GM21576 (cell line): Measurements from ENCODE around the gene IL24.
"Not testable (repeated sequence)": the region's sequence is repeated elsewhere in the genome, so short reads cannot be mapped to it uniquely, and the experiment has no call there.

Experiments used
- ATAC-seq: cut with Tn5 transposase; IDR thresholded peaks from one replicate; pipeline ENCODE4 v1.9.1; 2021; ENCODE audit warnings: mild to moderate bottlenecking, moderate library complexity; ENCODE audit not compliant: unreplicated experiment

The IL24 gene

GRCh38 chr1:206897175-206897574, at the start of gene IL24:
Gene IL24, plus strand, starts transcription at chr1:206897443. Its CDS starts 390 bp downstream, at chr1:206897833.
- ATAC-seq: no peak

GRCh38 chr1:206847946-206848345, 49.3 kb upstream of the IL24 start:
- no peak for ATAC-seq

DNA sequence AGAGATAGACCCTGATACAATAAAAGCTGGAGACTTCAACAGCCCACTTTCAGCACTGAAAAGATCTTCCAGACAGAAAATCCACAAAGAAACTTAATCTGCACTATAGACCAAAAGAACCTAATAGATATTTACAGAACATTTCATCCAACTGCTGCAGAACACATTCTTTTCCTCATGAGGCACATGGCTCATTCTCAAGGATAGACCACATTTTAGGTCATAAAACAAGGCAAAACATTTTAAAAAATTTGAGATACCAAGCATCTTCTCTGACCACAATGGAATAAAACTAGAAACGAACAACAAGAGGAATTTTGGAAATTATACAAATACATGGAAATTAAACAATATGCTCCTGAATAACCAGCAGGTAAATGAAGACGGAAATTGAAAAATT, 46.8 kb upstream of the IL24 start:
- ATAC-seq: no peak

GRCh38 chr1:206851341-206852010, 45.8 kb upstream of the IL24 start:
- ATAC-seq: no peak

GRCh38 chr1:206852662-206853061, 44.6 kb upstream of the IL24 start:
- ATAC-seq: not testable (repeated sequence)

- ATAC-seq: not testable (repeated sequence)
These were observed 43.5 kb upstream of the IL24 start for GRCh38 chr1:206853696-206854095.

DNA sequence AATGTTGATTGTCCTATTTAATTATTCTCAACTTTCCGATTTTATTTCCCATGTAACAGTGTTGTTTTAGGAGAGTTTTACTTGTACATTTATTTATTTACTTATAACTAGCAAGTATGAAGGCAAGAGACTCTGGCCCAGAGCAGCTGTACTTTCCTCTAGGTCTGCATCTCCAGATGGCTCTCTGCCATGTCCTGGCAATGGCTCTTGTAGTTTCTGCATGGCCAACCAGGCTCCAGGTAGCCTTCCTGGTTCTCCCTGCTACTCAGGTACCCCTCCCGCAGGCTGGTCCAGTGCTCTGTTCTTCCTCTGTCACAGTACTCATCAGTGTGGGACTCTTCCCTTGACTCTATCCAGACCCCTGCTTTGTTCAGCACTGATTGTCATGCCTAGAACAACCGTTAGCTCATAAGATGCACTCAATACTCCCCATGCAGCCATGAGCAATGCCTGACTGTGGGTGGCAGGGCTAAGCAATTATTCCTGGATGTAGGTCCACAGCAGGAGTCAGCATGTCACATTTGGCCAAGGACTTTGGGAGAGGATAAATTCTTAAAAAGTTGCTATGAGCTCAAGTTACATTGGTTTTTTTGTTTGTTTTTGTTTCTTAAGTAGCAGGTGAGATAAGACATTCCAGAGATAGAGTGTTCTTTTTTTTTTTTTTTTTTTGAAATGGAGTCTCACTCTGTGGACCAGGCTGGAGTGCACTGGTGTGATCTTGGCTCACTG, 42.7 kb upstream of the IL24 start:
- no peak for ATAC-seq

- ATAC-seq: no peak
These were observed 41.4 kb upstream of the IL24 start for GRCh38 chr1:206855859-206856258.

DNA sequence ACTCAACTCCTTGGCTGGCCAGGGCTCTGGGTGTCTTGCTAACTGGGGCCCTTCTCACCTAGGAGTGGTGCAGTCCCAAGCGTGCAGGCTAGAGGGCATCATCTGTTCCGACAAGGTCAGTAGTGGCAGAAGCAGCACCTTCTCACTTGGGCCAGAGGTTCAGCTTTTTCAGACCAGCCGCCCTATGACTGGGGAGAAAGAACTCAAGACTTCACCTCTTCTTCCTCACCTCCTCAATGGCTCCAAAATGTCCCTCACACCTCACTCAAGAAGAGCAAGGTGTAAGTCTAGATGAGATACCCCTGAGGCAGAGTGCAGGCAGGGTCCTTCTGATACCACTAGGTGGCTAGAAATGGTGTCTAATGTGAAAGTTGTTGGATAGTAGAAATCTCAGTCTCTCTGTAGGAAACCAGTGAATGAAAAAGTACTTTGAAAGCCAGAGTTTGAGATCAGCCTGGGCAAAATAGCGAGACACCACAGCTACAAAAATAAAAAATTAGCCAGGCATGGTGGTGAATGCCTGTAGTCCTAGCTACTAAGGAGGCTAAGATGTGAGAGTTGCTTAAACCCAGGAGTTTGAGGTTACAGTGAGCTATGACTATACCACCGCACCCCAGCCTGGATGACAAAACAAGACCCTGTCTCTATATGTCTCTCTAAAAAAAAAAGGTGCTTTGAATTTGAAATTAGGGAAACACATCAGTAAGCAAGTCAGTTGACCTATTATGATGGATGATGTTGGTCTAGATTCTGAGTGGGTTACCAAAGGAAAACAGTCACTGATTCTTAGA, 40.4 kb upstream of the IL24 start:
- no peak for ATAC-seq

- no peak for ATAC-seq
These were observed 38.1 kb upstream of the IL24 start for GRCh38 chr1:206859082-206859521.

- no peak for ATAC-seq
These were observed 37.1 kb upstream of the IL24 start for GRCh38 chr1:206860165-206860564.

- no peak for ATAC-seq
These were observed 34.0 kb upstream of the IL24 start for GRCh38 chr1:206863266-206863665.

DNA sequence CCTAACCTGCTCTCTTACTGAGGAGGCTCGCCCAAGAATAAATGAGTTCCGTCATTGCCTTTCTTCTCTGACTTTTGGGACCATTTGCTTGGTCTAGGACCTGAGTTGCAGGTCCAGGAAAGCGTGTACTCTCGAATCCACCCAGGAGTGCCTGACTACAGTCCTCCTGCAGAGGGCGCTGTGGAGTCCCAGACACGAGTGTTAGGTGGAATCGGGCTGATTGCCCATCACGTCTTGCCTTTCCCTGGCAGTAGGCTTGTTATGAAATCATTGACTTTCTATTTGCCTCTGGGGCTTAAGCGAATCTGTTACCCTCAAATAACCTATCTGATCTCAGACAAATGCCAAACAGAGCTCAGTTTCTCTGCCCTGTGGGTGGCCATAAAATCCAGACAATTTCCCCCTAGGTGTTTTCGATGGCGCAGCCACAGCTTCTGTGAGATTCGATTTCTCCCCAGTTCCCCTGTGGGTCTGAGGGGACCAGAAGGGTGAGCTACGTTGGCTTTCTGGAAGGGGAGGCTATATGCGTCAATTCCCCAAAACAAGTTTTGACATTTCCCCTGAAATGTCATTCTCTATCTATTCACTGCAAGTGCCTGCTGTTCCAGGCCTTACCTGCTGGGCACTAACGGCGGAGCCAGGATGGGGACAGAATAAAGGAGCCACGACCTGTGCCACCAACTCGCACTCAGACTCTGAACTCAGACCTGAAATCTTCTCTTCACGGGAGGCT, 32.1 kb upstream of the IL24 start, which contains the start of gene IL20:
Gene IL20 (plus strand): TSS at position 685 of the 733 bp plus-strand sequence. CDS start 230 bp downstream, outside the sequence.
- ATAC-seq: no peak

DNA sequence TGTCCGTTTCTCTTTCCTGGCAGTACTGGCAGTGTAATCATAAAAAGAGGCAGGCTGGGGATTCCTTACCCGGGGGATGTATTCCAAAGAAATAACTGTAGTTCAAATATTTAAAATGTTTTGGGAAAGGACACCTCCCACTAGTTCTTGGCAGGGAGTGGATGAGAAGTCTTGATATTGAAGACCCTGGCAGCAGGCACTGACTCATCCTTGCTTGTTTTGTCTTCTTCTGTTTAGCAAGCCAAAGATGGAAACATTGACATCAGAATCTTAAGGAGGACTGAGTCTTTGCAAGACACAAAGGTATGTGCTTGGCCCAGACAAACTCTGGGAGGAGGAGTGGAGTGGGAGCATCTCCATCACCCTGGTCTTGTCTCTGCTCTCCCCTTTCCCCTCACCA, 31.2 kb upstream of the IL24 start:
- no peak for ATAC-seq

DNA sequence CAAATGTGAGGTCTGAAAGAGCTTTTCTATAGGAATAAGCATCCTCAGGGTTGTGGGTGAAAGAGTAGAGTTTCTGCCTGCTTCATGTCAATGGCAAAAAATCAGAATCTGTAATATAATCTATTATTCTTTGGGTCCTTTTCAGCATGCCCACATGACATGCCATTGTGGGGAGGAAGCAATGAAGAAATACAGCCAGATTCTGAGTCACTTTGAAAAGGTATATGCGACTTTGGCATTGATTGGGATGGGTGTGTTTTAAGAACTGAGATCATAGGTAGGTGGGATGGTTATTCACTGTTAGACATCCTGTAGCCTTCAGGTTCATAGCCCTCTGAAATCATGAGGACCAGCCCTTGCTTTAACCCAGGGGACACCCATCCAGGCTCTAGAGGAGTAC, 30.0 kb upstream of the IL24 start:
- no peak for ATAC-seq

DNA sequence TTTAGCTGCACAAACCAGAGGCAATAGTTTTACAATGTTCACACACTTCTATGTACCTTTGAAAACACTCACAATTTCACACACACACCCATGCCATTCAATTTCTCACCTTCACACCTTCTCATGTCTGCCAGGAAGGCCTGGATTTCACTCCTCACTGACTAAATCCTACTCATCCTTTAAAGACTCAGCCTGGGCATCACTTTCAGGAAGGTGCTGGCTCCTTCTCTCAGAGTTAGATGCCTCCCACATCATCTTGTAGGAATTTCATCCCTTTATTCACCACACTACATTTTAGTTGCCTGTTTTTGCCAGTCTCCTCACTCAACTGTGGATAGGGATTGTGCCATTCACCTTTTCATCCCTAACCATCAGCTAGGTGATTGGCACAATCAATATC, 29.5 kb upstream of the IL24 start:
- ATAC-seq: no peak

DNA sequence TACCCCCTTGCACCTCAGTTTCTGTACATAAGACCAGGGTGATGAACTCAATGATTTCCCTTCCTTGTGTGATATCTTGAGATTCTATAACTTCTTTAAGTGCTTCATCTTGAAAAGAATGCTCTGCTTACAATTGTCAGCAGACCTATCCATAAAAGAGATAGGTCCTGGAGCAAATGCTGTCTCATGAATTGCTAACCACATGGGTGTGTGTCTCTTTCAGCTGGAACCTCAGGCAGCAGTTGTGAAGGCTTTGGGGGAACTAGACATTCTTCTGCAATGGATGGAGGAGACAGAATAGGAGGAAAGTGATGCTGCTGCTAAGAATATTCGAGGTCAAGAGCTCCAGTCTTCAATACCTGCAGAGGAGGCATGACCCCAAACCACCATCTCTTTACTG, 29.0 kb upstream of the IL24 start:
- no peak for ATAC-seq

- no peak for ATAC-seq
These were observed 25.1 kb upstream of the IL24 start for GRCh38 chr1:206872139-206872538.

GRCh38 chr1:206873603-206874188, 23.5 kb upstream of the IL24 start:
- no peak for ATAC-seq

GRCh38 chr1:206875752-206876377, 21.4 kb upstream of the IL24 start:
- ATAC-seq: no peak
